Activated B cell treated with CpG ODN at 0.5 μM for 24 hours (primary cell): ENCODE measurements around the gene ADGRB3. TPM values are rescaled to one million over a fixed set of nuclear protein-coding genes. Genes with fewer than 3 reads are reported as not detected.
"Not testable (repeated sequence)": the region's sequence is repeated elsewhere in the genome, so short reads cannot be mapped to it uniquely, and the experiment has no call there.

Experiments
- ATAC-seq: fragments of 200-7000 bp; cut with Tn5 transposase; one replicate; pipeline ENCODE4 v1.10.0; 2021; ENCODE audit warnings: low read depth, mild to moderate bottlenecking, moderate library complexity
- CTCF ChIA-PET: fragments of 350-600 bp; sonication (Branson Sonifier 250); formaldehyde crosslinking; loops from one replicate; lab custom pipeline; 2021; ENCODE audit warnings: antibody characterized with exemption; lab: Charles Lee
- POLR2A ChIA-PET: fragments of 350-600 bp; sonication (Branson Sonifier 250); formaldehyde crosslinking; loops from one replicate; lab custom pipeline; 2021; ENCODE audit warnings: antibody characterized with exemption; lab: Charles Lee
- DNase-seq: peaks from one replicate; pipeline ENCODE4 v3.0.0; 2022
- H3K27ac Mint-ChIP-seq: one replicate; pipeline ENCODE4 v1.8.0; 2020; ENCODE audit warnings: mixed read lengths
- H3K27me3 Mint-ChIP-seq: one replicate; pipeline ENCODE4 v1.8.0; 2021; ENCODE audit warnings: mixed read lengths
- H3K36me3 Mint-ChIP-seq: one replicate; pipeline ENCODE4 v1.8.0; 2021; ENCODE audit warnings: low read depth, mixed read lengths
- H3K4me1 Mint-ChIP-seq: one replicate; pipeline ENCODE4 v1.8.0; 2021; ENCODE audit warnings: mixed read lengths
- H3K4me3 Mint-ChIP-seq: one replicate; pipeline ENCODE4 v1.8.0; 2020; ENCODE audit warnings: mild to moderate bottlenecking, mixed read lengths
- H3K9me3 Mint-ChIP-seq: one replicate; pipeline ENCODE4 v1.8.0; 2020; ENCODE audit warnings: mixed read lengths
- intact Hi-C: fragments of 100-400 bp; cut with micrococcal nuclease; formaldehyde crosslinking; loops from one replicate; pipeline ENCODE4 v1.15.1; 2024
- total RNA-seq: library from RNA; stranded (reverse); gene quantifications from 2 replicates; pipeline ENCODE4 v1.2.3, GENCODE V29; 2022
- TF ChIP-seq, protein P1 (sequence below): fragments of 200-600 bp; IDR thresholded peaks from one replicate; pipeline ENCODE4 v1.8.0; 2022; ENCODE audit warnings: antibody characterized with exemption, mild to moderate bottlenecking

Gene ADGRB3
- total RNA-seq, 1 donor from 2014 or later: not detected

DNA sequence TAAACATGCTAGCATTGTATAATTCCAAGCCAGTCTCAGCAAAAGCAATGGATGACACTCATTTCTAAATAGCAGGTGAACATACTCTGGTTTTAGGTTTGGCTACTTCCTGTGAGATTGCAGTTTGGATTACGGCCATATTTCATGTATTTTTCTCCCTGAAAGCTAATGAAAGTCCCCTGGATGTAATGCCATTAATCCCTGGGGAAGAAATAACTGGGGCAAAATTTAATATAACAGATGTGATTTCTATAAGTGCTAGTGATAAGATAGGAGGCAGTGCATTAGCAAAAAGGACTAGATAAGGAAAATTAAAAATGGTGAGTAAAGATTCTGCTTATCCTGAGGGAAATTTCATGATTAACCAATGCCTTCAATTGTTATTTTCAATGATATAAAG lies 238.2 kb downstream of the ADGRB3 start:
- Mint-ChIP-seq H3K4me3 (no peak overlapping the region), H3K4me1 (no peaks in the 10 kb centered on the region), H3K36me3 (no peaks in the 10 kb centered on the region), H3K27ac (no peak overlapping the region), H3K27me3 (no peaks in the 10 kb centered on the region), H3K9me3 (no peaks in the 10 kb centered on the region)
- intact Hi-C loops: no loop called here
- ChIA-PET POLR2A (no interaction called here), CTCF (no interaction called here)
- TF ChIP-seq, protein P1, sequence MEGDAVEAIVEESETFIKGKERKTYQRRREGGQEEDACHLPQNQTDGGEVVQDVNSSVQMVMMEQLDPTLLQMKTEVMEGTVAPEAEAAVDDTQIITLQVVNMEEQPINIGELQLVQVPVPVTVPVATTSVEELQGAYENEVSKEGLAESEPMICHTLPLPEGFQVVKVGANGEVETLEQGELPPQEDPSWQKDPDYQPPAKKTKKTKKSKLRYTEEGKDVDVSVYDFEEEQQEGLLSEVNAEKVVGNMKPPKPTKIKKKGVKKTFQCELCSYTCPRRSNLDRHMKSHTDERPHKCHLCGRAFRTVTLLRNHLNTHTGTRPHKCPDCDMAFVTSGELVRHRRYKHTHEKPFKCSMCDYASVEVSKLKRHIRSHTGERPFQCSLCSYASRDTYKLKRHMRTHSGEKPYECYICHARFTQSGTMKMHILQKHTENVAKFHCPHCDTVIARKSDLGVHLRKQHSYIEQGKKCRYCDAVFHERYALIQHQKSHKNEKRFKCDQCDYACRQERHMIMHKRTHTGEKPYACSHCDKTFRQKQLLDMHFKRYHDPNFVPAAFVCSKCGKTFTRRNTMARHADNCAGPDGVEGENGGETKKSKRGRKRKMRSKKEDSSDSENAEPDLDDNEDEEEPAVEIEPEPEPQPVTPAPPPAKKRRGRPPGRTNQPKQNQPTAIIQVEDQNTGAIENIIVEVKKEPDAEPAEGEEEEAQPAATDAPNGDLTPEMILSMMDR: no peak
- DNase-seq (no peak), ATAC-seq (no peak)

DNA sequence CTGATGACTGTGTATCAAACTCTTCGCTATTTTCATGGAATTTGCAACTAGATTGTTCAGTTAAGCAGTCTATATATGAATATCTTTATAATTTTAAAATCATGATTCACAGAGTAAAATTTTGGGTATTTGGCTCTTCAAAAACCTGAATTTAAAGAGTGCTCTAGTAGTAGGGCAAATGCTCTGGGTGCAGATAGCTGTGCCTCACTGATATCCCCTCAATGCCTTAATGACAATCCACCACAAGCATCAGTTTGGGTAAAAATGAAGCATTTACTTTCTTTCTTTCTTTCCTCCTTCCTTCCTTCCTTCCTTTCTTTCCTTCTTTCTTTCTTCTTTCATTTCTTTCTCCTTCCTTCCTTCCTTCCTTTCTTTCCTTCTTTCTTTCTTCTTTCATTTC lies 239.7 kb downstream of the ADGRB3 start:
- H3K27ac Mint-ChIP-seq: no peak overlapping the region
- no peak for ATAC-seq
- POLR2A ChIA-PET: no interaction called here
- no peaks in the 10 kb centered on the region for H3K27me3 Mint-ChIP-seq
- no peak overlapping the region for H3K4me3 Mint-ChIP-seq
- TF ChIP-seq, protein P1: no peak
- no peaks in the 10 kb centered on the region for H3K9me3 Mint-ChIP-seq
- H3K4me1 Mint-ChIP-seq: no peaks in the 10 kb centered on the region
- H3K36me3 Mint-ChIP-seq: no peaks in the 10 kb centered on the region
- DNase-seq: no peak
- intact Hi-C loops: loop anchor here (5.0 kb wide), 1 partner anchor 1293 kb away; no protein-coding TSS in a partner anchor
- CTCF ChIA-PET: no interaction called here

DNA sequence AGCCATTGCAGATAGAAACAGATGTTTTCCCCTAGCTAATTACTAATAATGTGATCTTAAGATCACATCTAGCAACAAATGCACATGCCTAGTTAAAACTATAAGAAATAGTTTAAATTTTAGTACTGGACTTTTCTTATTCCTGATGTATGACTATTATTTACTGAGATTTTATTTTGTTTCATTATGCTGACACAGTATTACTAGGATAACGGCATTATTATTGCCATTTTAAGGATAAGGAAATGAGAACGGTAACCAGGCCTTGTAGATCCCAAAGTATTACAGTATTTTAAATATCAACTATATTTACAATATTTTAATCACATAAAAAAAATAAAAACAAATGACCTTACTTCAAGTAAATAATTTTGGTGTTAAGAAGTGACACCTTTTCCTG lies 240.3 kb downstream of the ADGRB3 start:
- ATAC-seq (no peak), DNase-seq (no peak)
- Mint-ChIP-seq H3K4me3 (no peak overlapping the region), H3K27ac (no peak overlapping the region), H3K27me3 (no peaks in the 10 kb centered on the region), H3K36me3 (no peaks in the 10 kb centered on the region), H3K9me3 (no peaks in the 10 kb centered on the region), H3K4me1 (no peaks in the 10 kb centered on the region)
- ChIA-PET POLR2A (no interaction called here), CTCF (no interaction called here)
- intact Hi-C loops: loop anchor here (5.0 kb wide), 1 partner anchor 1292 kb away; no protein-coding TSS in a partner anchor
- TF ChIP-seq, protein P1: no peak

DNA sequence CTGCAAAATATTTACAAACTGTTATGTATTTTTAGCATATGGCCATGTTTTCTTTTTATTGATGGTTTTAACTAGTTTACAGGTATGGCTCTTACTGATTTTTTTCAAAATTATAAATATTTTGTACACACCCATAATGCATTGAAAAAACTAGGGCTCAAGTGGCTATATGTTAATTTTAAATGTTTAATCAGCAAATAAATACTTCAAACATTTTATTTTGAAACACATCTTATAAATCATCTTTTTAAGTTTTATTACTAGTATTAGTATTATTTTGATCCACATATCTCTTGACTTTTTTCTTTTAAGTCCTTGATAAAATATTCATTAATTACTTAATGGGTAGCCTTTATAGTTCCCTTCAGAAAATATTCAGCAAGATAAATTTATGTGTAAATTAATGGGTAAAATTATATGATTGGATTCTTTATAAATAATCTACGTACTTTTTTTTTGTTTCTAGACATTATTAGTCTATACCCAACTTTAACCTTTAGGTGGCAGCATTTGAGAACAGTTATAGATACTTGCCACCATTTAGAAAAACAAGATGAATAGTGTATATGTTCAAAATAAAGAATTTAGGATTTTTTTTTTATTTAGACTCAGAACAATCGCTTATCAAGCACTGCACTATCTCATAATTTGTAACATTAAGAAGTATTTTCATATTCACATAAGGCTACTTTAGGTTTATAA lies 241.9 kb downstream of the ADGRB3 start:
- ATAC-seq (no peak), DNase-seq (no peak)
- H3K27ac Mint-ChIP-seq: no peak overlapping the region
- ChIA-PET CTCF (no interaction called here), POLR2A (no interaction called here)
- H3K4me1 Mint-ChIP-seq: no peaks in the 10 kb centered on the region
- TF ChIP-seq, protein P1: no peak
- no peaks in the 10 kb centered on the region for H3K36me3 Mint-ChIP-seq
- H3K9me3 Mint-ChIP-seq: no peaks in the 10 kb centered on the region
- H3K27me3 Mint-ChIP-seq: no peaks in the 10 kb centered on the region
- no peak overlapping the region for H3K4me3 Mint-ChIP-seq
- intact Hi-C loops: loop anchor here (2.0 to 5.0 kb wide), 2 partner anchors 1232 to 1290 kb away; no protein-coding TSS in a partner anchor

DNA sequence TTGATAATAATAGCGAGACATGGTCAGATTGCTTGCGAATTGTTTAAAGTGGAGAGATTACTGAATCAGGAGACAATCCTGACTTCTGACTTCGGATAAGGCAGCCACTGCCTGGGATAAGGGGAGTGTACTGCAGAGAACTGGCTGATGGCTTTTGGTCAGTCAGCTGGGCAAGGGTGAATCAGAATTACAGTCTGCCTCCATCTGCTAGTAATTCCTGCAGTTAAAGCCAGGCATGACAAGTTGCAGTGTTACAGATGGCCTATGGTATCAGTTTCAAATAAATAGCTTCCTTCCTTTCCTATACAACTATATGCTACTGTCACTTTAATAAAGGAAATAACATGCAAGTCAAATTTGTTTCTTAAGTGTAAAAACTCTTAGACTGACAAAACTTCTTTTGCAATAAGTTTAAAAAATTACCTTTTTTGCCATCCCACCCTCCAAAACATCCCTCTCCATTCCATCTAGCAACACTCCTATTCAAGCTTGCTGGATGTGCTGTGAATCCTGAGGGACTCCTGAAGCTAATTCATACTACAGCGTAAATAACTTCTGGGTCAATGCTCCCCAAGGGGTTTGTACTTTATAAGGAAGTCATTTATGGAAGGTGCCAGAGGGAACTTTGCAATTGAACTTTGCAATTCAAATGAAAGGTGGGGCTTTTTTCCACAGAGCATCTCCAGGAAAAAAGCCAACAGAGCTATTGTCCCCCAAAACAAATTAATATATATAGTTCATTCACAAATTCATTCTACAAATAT lies 245.2 kb downstream of the ADGRB3 start:
- H3K27ac Mint-ChIP-seq: no peak overlapping the region
- intact Hi-C loops: no loop called here

DNA sequence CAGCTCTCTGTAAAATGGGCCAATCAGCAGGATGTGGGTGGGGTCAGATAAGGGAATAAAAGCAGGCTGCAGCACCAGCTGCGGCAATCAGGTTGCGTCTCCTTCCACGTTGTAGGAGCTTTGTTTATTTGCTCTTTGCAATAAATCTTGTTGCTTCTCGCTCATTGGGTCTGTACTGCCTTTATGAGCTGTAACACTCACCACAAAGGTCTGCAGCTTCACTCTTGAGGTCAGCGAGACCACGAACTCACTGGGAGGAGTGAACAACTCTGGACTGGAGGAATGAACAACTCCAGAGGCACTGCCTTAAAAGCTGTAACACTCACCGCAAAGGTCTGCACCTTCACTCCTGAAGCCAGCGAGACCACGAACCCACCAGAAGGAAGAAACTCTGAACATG lies 248.2 kb downstream of the ADGRB3 start:
- ATAC-seq, H3K36me3 Mint-ChIP-seq, POLR2A ChIA-PET, H3K4me1 Mint-ChIP-seq, H3K27me3 Mint-ChIP-seq, CTCF ChIA-PET, DNase-seq, H3K9me3 Mint-ChIP-seq, H3K4me3 Mint-ChIP-seq, H3K27ac Mint-ChIP-seq, intact Hi-C loops: not testable (repeated sequence)

More for the DNA sequence above, 245.2 kb downstream of the ADGRB3 start:
- Mint-ChIP-seq H3K4me3 (no peak overlapping the region), H3K4me1 (no peaks in the 10 kb centered on the region), H3K9me3 (no peaks in the 10 kb centered on the region), H3K36me3 (no peaks in the 10 kb centered on the region), H3K27me3 (no peaks in the 10 kb centered on the region)
- ChIA-PET POLR2A (no interaction called here), CTCF (interaction anchor here (0.6 kb wide), 1 partner anchor 899 kb away, joined by 4 read pairs; no protein-coding TSS in a partner anchor)
- ATAC-seq (no peak), DNase-seq (no peak)
- TF ChIP-seq, protein P1: no peak
